H1 (cell line): ENCODE data around the gene PPCDC. TPM values are rescaled to one million over a fixed set of nuclear protein-coding genes. Genes with fewer than 3 reads are reported as not detected.

Source experiments
- BCL11A ChIP-seq, 2 experiments: IDR thresholded peaks; one replicate each; pipeline ENCODE4 v1.6.1; 2011; ENCODE audit warnings: low read depth in 2 of 2, low read length in 2 of 2, mild to moderate bottlenecking in 2 of 2
- CHD7 ChIP-seq: fragments of 300-600 bp; sonication (generic); IDR thresholded peaks from 2 replicates; pipeline ENCODE4 v1.7.1; 2012; ENCODE audit warnings: low read length, moderate library complexity, mild to moderate bottlenecking, inconsistent platforms; ENCODE audit not compliant: insufficient replicate concordance
- EGR1 ChIP-seq: IDR thresholded peaks from 2 replicates; pipeline ENCODE4 v1.6.1; 2011; ENCODE audit warnings: low read depth, low read length, borderline replicate concordance
- FOSL1 ChIP-seq: IDR thresholded peaks from 2 replicates; pipeline ENCODE4 v1.6.1; 2011; ENCODE audit warnings: mild to moderate bottlenecking, low read depth, low read length, moderate library complexity; ENCODE audit not compliant: insufficient read depth
- KDM4A ChIP-seq: IDR thresholded peaks from one replicate; pipeline ENCODE4 v1.7.1; 2012; ENCODE audit warnings: low read depth, mild to moderate bottlenecking, moderate library complexity, low read length, inconsistent platforms; ENCODE audit not compliant: severe bottlenecking
- MAX ChIP-seq: IDR thresholded peaks from 2 replicates; pipeline ENCODE4 v1.6.1; 2012; ENCODE audit warnings: inconsistent platforms
- NRF1 ChIP-seq: IDR thresholded peaks from 2 replicates; pipeline ENCODE4 v1.6.1; 2011; ENCODE audit warnings: mild to moderate bottlenecking, low read depth, low read length, improper control_type of control experiment
- PHF8 ChIP-seq: fragments of 200-600 bp; sonication (generic); conservative IDR thresholded peaks from 2 replicates; pipeline ENCODE4 v1.7.1; 2012; ENCODE audit warnings: low read depth, mild to moderate bottlenecking, inconsistent platforms, low read length, moderate library complexity
- RBBP5 ChIP-seq: IDR thresholded peaks from 2 replicates; pipeline ENCODE4 v1.7.1; 2012; ENCODE audit warnings: low read depth, mild to moderate bottlenecking, inconsistent platforms, low read length, moderate library complexity, borderline replicate concordance
- SP1 ChIP-seq: IDR thresholded peaks from 2 replicates; pipeline ENCODE4 v1.6.1; 2011; ENCODE audit warnings: low read depth, low read length
- TCF12 ChIP-seq: IDR thresholded peaks from 2 replicates; pipeline ENCODE4 v1.6.1; 2011; ENCODE audit warnings: low read depth, mild to moderate bottlenecking, low read length
- YY1 ChIP-seq: IDR thresholded peaks from 2 replicates; pipeline ENCODE4 v1.6.1; 2011; ENCODE audit warnings: low read depth, mild to moderate bottlenecking, low read length
- polyA plus RNA-seq, 7 experiments: library from polyadenylated mRNA; depleted of rRNA in 3 of 7; stranded (reverse) in 5 of 7; unstranded in 2 of 7; fragments of >200 nt in 5 of 7; fragments of 200-250 nt in 2 of 7; gene quantifications; 1 replicate in 5 of 7; 2 replicates in 1 of 7; 4 replicates in 1 of 7; pipeline versions ENCODE4 v1.2.1 to v1.2.3, GENCODE V29; 2011 to 2013; ENCODE audit warnings: missing spikeins in 2 of 7, mixed read lengths in 2 of 7
- total RNA-seq: library from RNA; stranded (reverse); fragmentation: NEBNext Ultra II Directional; extraction: Animal tissue kit (Norgen Biotek cat#: 25700); gene quantifications from 2 replicates; pipeline ENCODE4 v1.2.1, GENCODE V29; 2021

Gene PPCDC
- total and polyA plus RNA-seq, 2 of the 8 experiments (the other 6 are each of a cell fraction or from before 2014, with no cell fraction given): 11.3 to 29.7 TPM

GRCh38 chr15:75059607-75060006 is 36.2 kb downstream of the PPCDC start (continued):
- TF ChIP-seq CHD7 (no peak), BCL11A (IDR thresholded peaks at IDR 0.05; ENCODE audit: low read depth in 2 of 2, low read length in 2 of 2) (no peak), MAX (no peak), YY1 (no peak), FOSL1 (no peak), SP1 (no peak), EGR1 (no peak), KDM4A (no peak), RBBP5 (no peak), PHF8 (no peak), TCF12 (no peak), NRF1 (no peak)
